Measurements from ENCODE around the gene SPATA4. TPM values are rescaled to one million over a fixed set of nuclear protein-coding genes. Genes with fewer than 3 reads are reported as not detected.

Gene SPATA4
- total RNA-seq, 1 experiment from 2014 or later = not detected

- no peak overlapping the region for H3K4me3 ChIP-seq (ENCODE audit: low read depth in 2 of 2, low read length in 2 of 2)
- H3K9me3 ChIP-seq (ENCODE audit: control insufficient read depth, insufficient read depth, low read depth, low read length) = no peaks in the 10 kb centered on the region
- intact Hi-C loops (cut with micrococcal nuclease; ENCODE audit: unreplicated experiment) = no loop called here
- POLR2A ChIA-PET = no interaction called here
- DNase-seq (ENCODE audit: low read depth, low spot score) = no peak
- TF ChIP-seq TCF7L2 (IDR thresholded peaks at IDR 0.05; ENCODE audit: low read depth, low read length) (no peak), POLR2AphosphoS5 (IDR thresholded peaks at IDR 0.05; ENCODE audit: low read depth, low read length) (no peak), SIN3A (IDR thresholded peaks at IDR 0.05; ENCODE audit: borderline replicate concordance, insufficient read depth, low read depth, low read length) (no peak), CTCF (IDR thresholded peaks at IDR 0.05) (no peak)
- CTCF ChIA-PET = no interaction called here
- no peaks in the 10 kb centered on the region for H3K36me3 ChIP-seq (ENCODE audit: control insufficient read depth, insufficient read depth, low read length)
- ATAC-seq = no peak
- BruUV-seq (replicated peaks) = no TSS peak
- no peak overlapping the region for H3K27ac ChIP-seq (ENCODE audit: low read length)
- no peaks in the 10 kb centered on the region for H3K4me1 ChIP-seq (ENCODE audit: control insufficient read depth, insufficient read depth, low read length)
- no peaks in the 10 kb centered on the region for H3K27me3 ChIP-seq (ENCODE audit: control insufficient read depth, insufficient read depth, low read length)
- in situ Hi-C loops (cut with HindIII; ENCODE audit: low pct_unique_long_range_greater_than_20kb, low sequenced_read_pairs) = no loop called here
Measured at GRCh38 chr4:176186671-176187395, 8.6 kb downstream of the SPATA4 start.

GRCh38 chr4:176186067-176186466 lies 9.3 kb downstream of the SPATA4 start:
- no TSS peak for BruUV-seq (replicated peaks)
- Histone ChIP-seq H3K4me3 (ENCODE audit: low read depth in 2 of 2, low read length in 2 of 2) (no peak overlapping the region), H3K9me3 (ENCODE audit: control insufficient read depth, insufficient read depth, low read depth, low read length) (no peaks in the 10 kb centered on the region), H3K36me3 (ENCODE audit: control insufficient read depth, insufficient read depth, low read length) (no peaks in the 10 kb centered on the region), H3K27ac (ENCODE audit: low read length) (no peak overlapping the region), H3K4me1 (ENCODE audit: control insufficient read depth, insufficient read depth, low read length) (no peaks in the 10 kb centered on the region), H3K27me3 (ENCODE audit: control insufficient read depth, insufficient read depth, low read length) (no peaks in the 10 kb centered on the region)
- no peak for DNase-seq (ENCODE audit: low read depth, low spot score)
- intact Hi-C loops (cut with micrococcal nuclease; ENCODE audit: unreplicated experiment) = no loop called here
- in situ Hi-C loops (cut with HindIII; ENCODE audit: low pct_unique_long_range_greater_than_20kb, low sequenced_read_pairs) = no loop called here
- ATAC-seq = no peak
- ChIA-PET CTCF (no interaction called here), POLR2A (no interaction called here)
- TF ChIP-seq REST (IDR thresholded peaks at IDR 0.05; ENCODE audit: insufficient read depth in 1 of 2, low read depth in 2 of 2, low read length in 1 of 2) (no peak), TCF7L2 (IDR thresholded peaks at IDR 0.05; ENCODE audit: low read depth, low read length) (no peak), POLR2AphosphoS5 (IDR thresholded peaks at IDR 0.05; ENCODE audit: low read depth, low read length) (no peak), CTCF (IDR thresholded peaks at IDR 0.05) (no peak), SIN3A (IDR thresholded peaks at IDR 0.05; ENCODE audit: borderline replicate concordance, insufficient read depth, low read depth, low read length) (no peak)
